ENCODE data around the gene TBC1D17.

Gene TBC1D17

GRCh38 chr19:49848938-49849337 lies 28.6 kb upstream of the TBC1D17 start:
- DNase-seq (ENCODE audit: low read depth in 2 of 2), result no peak

- DNase-seq (ENCODE audit: low read depth in 2 of 2), result no peak
Observed at GRCh38 chr19:49849433-49850220, 27.9 kb upstream of the TBC1D17 start.

GRCh38 chr19:49850221-49850486 lies 27.3 kb upstream of the TBC1D17 start:
- no peak for DNase-seq (ENCODE audit: low read depth in 2 of 2)

- DNase-seq (ENCODE audit: low read depth in 2 of 2), result peak; percentile 76 to 81
Observed at GRCh38 chr19:49850487-49851342, 26.8 kb upstream of the TBC1D17 start, which contains the start of gene PTOV1. Gene PTOV1, plus strand, starts transcription at chr19:49851159.

- no peak for DNase-seq (ENCODE audit: low read depth in 2 of 2)
Observed at GRCh38 chr19:49851456-49852259, 25.8 kb upstream of the TBC1D17 start.

GRCh38 chr19:49852631-49853126 lies 24.8 kb upstream of the TBC1D17 start:
- DNase-seq (ENCODE audit: low read depth in 2 of 2), result no peak

- DNase-seq (ENCODE audit: low read depth in 2 of 2), result no peak
Observed at GRCh38 chr19:49853852-49854377, 23.6 kb upstream of the TBC1D17 start.

- DNase-seq (ENCODE audit: low read depth in 2 of 2), result no peak
Observed at GRCh38 chr19:49854378-49855263, 22.9 kb upstream of the TBC1D17 start.

GRCh38 chr19:49855277-49855675 lies 22.2 kb upstream of the TBC1D17 start:
- DNase-seq (ENCODE audit: low read depth in 2 of 2), result no peak

GRCh38 chr19:49855676-49856573 lies 21.6 kb upstream of the TBC1D17 start:
- no peak for DNase-seq (ENCODE audit: low read depth in 2 of 2)

GRCh38 chr19:49856574-49857021 lies 20.9 kb upstream of the TBC1D17 start:
- no peak for DNase-seq (ENCODE audit: low read depth in 2 of 2)

GRCh38 chr19:49857061-49857837 lies 20.3 kb upstream of the TBC1D17 start:
- DNase-seq (ENCODE audit: low read depth in 2 of 2), result no peak

GRCh38 chr19:49857838-49858087 lies 19.7 kb upstream of the TBC1D17 start:
- no peak for DNase-seq (ENCODE audit: low read depth in 2 of 2)

- no peak for DNase-seq (ENCODE audit: low read depth in 2 of 2)
Observed at GRCh38 chr19:49858088-49858985, 19.2 kb upstream of the TBC1D17 start.

GRCh38 chr19:49859682-49860335 lies 17.7 kb upstream of the TBC1D17 start:
- no peak for DNase-seq (ENCODE audit: low read depth in 2 of 2)

- no peak for DNase-seq (ENCODE audit: low read depth in 2 of 2)
Observed at GRCh38 chr19:49860336-49861102, 17.0 kb upstream of the TBC1D17 start.

- no peak for DNase-seq (ENCODE audit: low read depth in 2 of 2)
Observed at GRCh38 chr19:49861107-49861506, 16.4 kb upstream of the TBC1D17 start.
